HepG2 (cell line): Measurements from ENCODE around the gene DCDC1.

Experiments
- CTCF ChIP-seq: sonication (generic); formaldehyde crosslinking; IDR thresholded peaks from 2 replicates; pipeline ENCODE4 v1.5.0; 2020; ENCODE audit warnings: mild to moderate bottlenecking, missing genetic modification reagents, moderate library complexity
- EED ChIP-seq: sonication (generic); formaldehyde crosslinking; IDR thresholded peaks from 2 replicates; pipeline ENCODE4 v1.5.0; 2020; ENCODE audit warnings: mild to moderate bottlenecking, missing genetic modification reagents
- EZH2 ChIP-seq: conservative IDR thresholded peaks from 2 replicates; pipeline ENCODE4 v1.6.1; 2012; ENCODE audit warnings: mild to moderate bottlenecking, low read depth, low read length, moderate library complexity
- KAT7 ChIP-seq: IDR thresholded peaks from 2 replicates; pipeline ENCODE4 v1.6.1; 2018; ENCODE audit warnings: borderline replicate concordance, missing compliant biosample characterization
- MXI1 ChIP-seq: IDR thresholded peaks from 3 replicates; pipeline ENCODE4 v1.6.1; 2012; ENCODE audit warnings: low read depth, low read length, inconsistent platforms, borderline replicate concordance
- NR2F1 ChIP-seq, 2 experiments: fragments of 450-650 bp in 1 of 2; formaldehyde crosslinking in 1 of 2; IDR thresholded peaks; 2 replicates each; pipeline versions ENCODE4 v1.5.0 to v1.6.1; 2016 to 2020; ENCODE audit warnings: mild to moderate bottlenecking in 1 of 2, missing compliant biosample characterization in 1 of 2, missing genetic modification reagents in 1 of 2, moderate library complexity in 1 of 2
- SNAPC5 ChIP-seq: sonication (generic); formaldehyde crosslinking; IDR thresholded peaks from 2 replicates; pipeline ENCODE4 v1.8.1; 2023; ENCODE audit warnings: mild to moderate bottlenecking, missing genetic modification reagents, borderline replicate concordance
- SRF ChIP-seq: IDR thresholded peaks from 2 replicates; pipeline ENCODE4 v1.6.1; 2011; ENCODE audit warnings: mild to moderate bottlenecking, low read depth, low read length, moderate library complexity

GRCh38 chr11:31089117-31089516, 280.4 kb downstream of the DCDC1 start:
- TF ChIP-seq EZH2: no peak
- no peak for TF ChIP-seq EED (CRISPR knock-in tag)
- no peak for TF ChIP-seq SRF
- TF ChIP-seq SNAPC5 (CRISPR knock-in tag): no peak
- no peak for TF ChIP-seq CTCF
- no peak for TF ChIP-seq MXI1
- no peak for TF ChIP-seq NR2F1 (CRISPR knock-in tag; IDR thresholded peaks at IDR 0.05)
- TF ChIP-seq KAT7: no peak
